Measurements from ENCODE around the gene KRT7.
"Not testable (repeated sequence)": the region's sequence is repeated elsewhere in the genome, so short reads cannot be mapped to it uniquely, and the experiment has no call there.

The KRT7 gene

DNA sequence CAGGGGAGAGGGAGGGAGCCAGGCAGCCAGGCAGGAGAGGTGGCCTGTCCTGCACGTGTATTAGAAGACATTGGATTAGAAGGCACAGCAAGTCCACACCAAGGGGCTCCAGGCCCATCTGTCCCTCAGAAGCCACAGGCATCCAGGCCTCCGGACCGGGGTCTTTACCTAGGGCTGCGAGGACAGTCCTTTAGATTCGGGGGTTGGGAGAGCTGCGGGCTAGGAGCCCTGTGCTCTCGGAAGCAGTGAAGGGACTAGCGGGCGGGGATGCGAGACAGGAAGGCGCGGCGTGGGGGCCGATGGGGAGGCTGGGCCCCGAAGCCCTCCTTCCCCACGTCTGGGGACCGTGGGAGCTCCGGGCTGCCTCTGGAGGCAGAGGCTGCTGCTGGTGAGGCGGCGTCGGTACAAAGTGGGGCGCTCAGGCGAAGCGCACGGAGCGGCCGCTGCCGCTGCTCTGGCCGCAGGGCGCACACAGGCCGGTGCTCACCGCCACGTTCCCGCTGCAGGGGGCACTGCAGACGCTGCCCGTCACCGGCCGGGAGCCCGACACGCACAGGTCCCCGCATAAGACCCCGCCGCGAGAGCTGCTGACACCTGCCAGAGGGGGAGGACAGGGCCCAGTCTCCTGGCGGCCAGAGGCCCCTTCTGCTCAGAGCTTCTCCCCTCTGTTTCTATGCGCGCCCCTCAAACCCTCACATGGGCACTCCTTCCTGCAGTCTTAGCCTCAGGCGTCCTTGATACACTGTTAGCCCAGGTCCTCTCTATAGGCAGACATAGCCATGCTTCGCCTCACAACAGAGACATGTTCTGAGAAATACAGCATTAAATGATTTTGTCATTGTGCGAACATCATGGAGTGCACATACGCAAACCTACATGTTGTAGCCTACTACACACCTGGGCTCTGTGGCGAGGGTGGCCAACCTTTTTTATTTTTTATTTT lies 17.3 kb downstream of the KRT7 start:
- TF ChIP-seq, protein P1, sequence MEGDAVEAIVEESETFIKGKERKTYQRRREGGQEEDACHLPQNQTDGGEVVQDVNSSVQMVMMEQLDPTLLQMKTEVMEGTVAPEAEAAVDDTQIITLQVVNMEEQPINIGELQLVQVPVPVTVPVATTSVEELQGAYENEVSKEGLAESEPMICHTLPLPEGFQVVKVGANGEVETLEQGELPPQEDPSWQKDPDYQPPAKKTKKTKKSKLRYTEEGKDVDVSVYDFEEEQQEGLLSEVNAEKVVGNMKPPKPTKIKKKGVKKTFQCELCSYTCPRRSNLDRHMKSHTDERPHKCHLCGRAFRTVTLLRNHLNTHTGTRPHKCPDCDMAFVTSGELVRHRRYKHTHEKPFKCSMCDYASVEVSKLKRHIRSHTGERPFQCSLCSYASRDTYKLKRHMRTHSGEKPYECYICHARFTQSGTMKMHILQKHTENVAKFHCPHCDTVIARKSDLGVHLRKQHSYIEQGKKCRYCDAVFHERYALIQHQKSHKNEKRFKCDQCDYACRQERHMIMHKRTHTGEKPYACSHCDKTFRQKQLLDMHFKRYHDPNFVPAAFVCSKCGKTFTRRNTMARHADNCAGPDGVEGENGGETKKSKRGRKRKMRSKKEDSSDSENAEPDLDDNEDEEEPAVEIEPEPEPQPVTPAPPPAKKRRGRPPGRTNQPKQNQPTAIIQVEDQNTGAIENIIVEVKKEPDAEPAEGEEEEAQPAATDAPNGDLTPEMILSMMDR (IDR thresholded peaks at IDR 0.05; ENCODE audit: control insufficient read depth, extremely low read depth, insufficient read depth), result no peak
- no peak overlapping the region for H3K4me3 ChIP-seq (ENCODE audit: low read depth, low read length)
- DNase-seq (ENCODE audit: low read depth), result no peak

DNA sequence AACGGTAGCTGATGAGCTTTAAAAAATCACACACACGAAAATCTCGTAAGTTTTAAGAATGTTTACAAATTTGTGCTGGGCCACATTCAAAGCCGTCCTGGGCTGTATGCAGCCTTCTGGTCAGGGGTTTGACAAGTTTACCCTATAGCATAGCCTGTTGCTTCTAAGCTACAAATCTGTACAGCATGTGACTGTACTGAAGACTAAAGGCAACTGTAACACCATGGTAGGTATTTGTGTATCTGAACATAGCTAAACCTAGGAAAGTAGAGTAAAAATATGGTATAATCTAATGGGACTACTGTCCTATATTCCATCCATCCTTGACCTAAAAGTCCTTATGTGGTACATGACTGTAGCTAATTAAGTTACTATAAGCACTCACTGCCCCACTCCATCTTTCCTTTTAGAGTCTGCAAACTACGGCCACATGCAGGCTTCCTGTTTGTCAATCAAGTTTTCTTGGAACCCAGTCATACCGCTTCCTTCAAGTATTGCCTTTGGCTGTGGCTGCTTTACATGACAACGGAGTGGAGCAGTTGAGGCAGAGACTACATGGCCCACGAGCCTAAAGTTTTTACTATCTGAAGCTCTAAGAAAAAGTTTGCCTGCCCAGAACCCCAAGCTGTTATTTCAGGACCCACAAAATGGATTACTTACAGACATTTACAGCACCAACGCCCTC lies 18.5 kb downstream of the KRT7 start:
- TF ChIP-seq, protein P1 (IDR thresholded peaks at IDR 0.05; ENCODE audit: control insufficient read depth, extremely low read depth, insufficient read depth), result no peak
- no peak for DNase-seq (ENCODE audit: low read depth)
- H3K4me3 ChIP-seq (ENCODE audit: low read depth, low read length), result no peak overlapping the region

DNA sequence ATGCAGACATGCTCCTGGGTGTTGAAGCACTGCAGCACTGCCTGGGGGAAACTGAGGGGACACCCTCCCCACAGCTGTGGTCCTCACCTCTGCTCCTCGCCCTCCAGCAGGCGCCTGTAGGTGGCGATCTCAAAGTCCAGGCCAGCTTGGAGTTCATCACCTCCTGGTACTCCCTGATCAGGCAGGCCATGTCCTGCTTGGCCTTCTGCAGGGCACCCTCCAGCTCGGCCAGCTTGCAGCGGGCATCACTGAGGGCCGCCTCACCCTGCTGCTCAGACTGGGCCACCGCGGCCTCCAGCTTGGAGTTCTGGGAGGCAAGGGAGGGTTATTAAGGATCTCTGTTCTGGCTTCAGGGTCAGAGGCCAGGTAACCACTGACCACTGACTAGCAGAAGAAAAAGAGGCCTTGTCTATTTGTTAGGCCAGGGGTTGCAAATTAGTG lies 19.2 kb downstream of the KRT7 start:
- TF ChIP-seq, protein P1 (IDR thresholded peaks at IDR 0.05; ENCODE audit: control insufficient read depth, extremely low read depth, insufficient read depth), result 0 out of 2 replicates have a peak, but pooled peaks have one; percentile 14
- not testable (repeated sequence) for DNase-seq (ENCODE audit: low read depth); H3K4me3 ChIP-seq (ENCODE audit: low read depth, low read length)

GRCh38 chr12:52252728-52253343 lies 19.8 kb downstream of the KRT7 start:
- TF ChIP-seq, protein P1 (IDR thresholded peaks at IDR 0.05; ENCODE audit: control insufficient read depth, extremely low read depth, insufficient read depth), result no peak
- H3K4me3 ChIP-seq (ENCODE audit: low read depth, low read length), result no peak overlapping the region
- DNase-seq (ENCODE audit: low read depth), result no peak

DNA sequence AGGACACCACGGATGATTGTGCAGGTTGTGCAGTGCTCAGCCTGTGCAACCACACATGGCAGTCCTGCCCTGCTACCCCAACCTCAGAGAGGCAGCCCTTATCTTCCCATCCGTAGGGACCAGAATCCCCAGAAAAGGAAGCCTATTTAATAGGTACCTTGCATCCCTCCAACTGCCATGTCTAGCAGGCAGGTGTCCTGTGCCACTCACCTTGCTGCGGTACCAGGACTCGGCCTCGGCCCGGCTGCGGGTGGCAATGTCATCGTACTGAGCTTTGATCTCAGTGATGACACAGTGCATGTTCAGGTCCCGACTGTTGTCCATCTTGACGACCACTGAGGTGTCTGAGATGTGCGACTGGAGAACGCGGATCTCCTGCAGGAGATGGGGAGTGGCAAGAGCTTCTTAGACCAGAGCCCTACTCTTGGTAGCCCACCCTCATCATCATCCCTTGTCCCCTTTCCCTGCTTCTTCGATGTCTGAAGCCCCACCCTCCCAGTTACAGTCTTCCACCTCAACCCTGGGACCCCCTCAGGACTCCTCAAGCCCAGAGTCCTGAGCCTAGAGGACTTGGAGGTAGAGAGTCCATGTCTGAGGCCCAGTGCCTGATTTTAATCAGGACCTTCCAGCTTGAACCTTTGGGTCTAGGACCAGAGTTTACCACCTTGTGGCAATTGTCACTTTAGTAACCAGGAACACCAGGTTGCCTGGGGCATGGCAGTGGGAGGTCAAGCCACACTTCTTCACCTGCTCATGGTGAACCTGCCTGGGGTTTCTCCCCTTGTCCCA lies 20.5 kb downstream of the KRT7 start:
- TF ChIP-seq, protein P1 (IDR thresholded peaks at IDR 0.05; ENCODE audit: control insufficient read depth, extremely low read depth, insufficient read depth), result no peak
- no peak overlapping the region for H3K4me3 ChIP-seq (ENCODE audit: low read depth, low read length)
- no peak for DNase-seq (ENCODE audit: low read depth)

Data from LNCaP clone FGC (cell line).